Stomach (tissue), 9 donors: Measurements from ENCODE around the gene SLC6A18. TPM values are rescaled to one million over a fixed set of nuclear protein-coding genes. Genes with fewer than 3 reads are reported as not detected.

Experiments
- DNase-seq, 2 donors: peaks; one replicate each; pipeline versions ENCODE4 v3.0.0 to v3.0.0-alpha.2; 2013 to 2019
- H3K27ac ChIP-seq, 5 donors: fragments of 200-600 bp in 4 of 5; sonication (generic) in 4 of 5; one replicate each; pipeline ENCODE4 v1.5.1; 2013 to 2019; ENCODE audit warnings: mild to moderate bottlenecking in 1 of 5, moderate library complexity in 1 of 5
- H3K27me3 ChIP-seq, 3 donors: fragments of 200-600 bp; sonication (generic); one replicate each; pipeline ENCODE4 v1.5.1; 2017 to 2019; ENCODE audit warnings: mixed run types in 1 of 3
- H3K36me3 ChIP-seq, 4 donors: fragments of 200-600 bp; sonication (generic); 1 replicate in 3 of 4; 2 replicates in 1 of 4; pipeline ENCODE4 v1.5.1; 2016 to 2019
- H3K4me1 ChIP-seq, 4 donors: fragments of 200-600 bp; sonication (generic); one replicate each; pipeline ENCODE4 v1.5.1; 2016 to 2019
- H3K4me3 ChIP-seq, 4 donors: fragments of 200-600 bp; sonication (generic) in 3 of 4; one replicate each; pipeline ENCODE4 v1.5.1; 2016 to 2019; ENCODE audit warnings: mild to moderate bottlenecking in 1 of 4
- H3K9me3 ChIP-seq, 4 donors: fragments of 200-600 bp; sonication (generic); one replicate each; pipeline ENCODE4 v1.5.1; 2016 to 2019
- EP300 ChIP-seq: sonication (generic); formaldehyde crosslinking; IDR thresholded peaks from one replicate; pipeline ENCODE4 v1.6.1; 2017; ENCODE audit warnings: antibody characterized with exemption
- POLR2A ChIP-seq, 4 donors: fragments of 450-650 bp; IDR thresholded peaks; one replicate each; pipeline ENCODE4 v1.6.1; 2016; ENCODE audit warnings: antibody characterized with exemption in 4 of 4, control low read depth in 2 of 4, mild to moderate bottlenecking in 1 of 4, moderate library complexity in 1 of 4
- POLR2AphosphoS5 ChIP-seq, 3 donors: sonication (generic); formaldehyde crosslinking; IDR thresholded peaks; one replicate each; pipeline ENCODE4 v1.6.1; 2016; ENCODE audit warnings: antibody characterized with exemption in 3 of 3
- WGBS, 5 donors: extraction: QIAGEN DNeasy Blood & Tissue Kit in 3 of 5; methylation state at CpG; one replicate each; pipeline versions ENCODE4 v1.1.5 to v1.1.7; 2013 to 2018; 5-methylcytosine and 5-hydroxymethylcytosine counted together
- intact Hi-C: fragments of 100-400 bp; cut with DNase I; formaldehyde crosslinking; loops from one replicate; pipeline ENCODE4 v1.15.1; 2023; ENCODE audit warnings: low total_unique reads
- polyA plus RNA-seq, 3 donors: library from polyadenylated mRNA; stranded (reverse); fragments of 200-250 nt; gene quantifications; one replicate each; pipeline ENCODE4 v1.2.3, GENCODE V29; 2013
- total RNA-seq, 5 donors: library from RNA; depleted of rRNA; stranded (reverse); fragments of >200 nt; gene quantifications; one replicate each; pipeline versions ENCODE4 v1.1.0 to v1.2.3, GENCODE V29; 2014 to 2016
- TF ChIP-seq, protein P1 (sequence below), 7 experiments: fragments of 450-650 bp in 4 of 7; fragments of 200-600 bp in 3 of 7; sonication (generic) in 3 of 7; IDR thresholded peaks; one replicate each; pipeline ENCODE4 v1.5.1; 2016 to 2019; ENCODE audit warnings: antibody characterized with exemption in 7 of 7, control low read depth in 2 of 7, mild to moderate bottlenecking in 1 of 7
- donor health status: healthy with polysubstance abuse.
- donor health status: Bipolar disorder and iron deficiency.
- donor health status: healthy.

The SLC6A18 gene
- total and polyA plus RNA-seq, 8 donors: not detected

DNA sequence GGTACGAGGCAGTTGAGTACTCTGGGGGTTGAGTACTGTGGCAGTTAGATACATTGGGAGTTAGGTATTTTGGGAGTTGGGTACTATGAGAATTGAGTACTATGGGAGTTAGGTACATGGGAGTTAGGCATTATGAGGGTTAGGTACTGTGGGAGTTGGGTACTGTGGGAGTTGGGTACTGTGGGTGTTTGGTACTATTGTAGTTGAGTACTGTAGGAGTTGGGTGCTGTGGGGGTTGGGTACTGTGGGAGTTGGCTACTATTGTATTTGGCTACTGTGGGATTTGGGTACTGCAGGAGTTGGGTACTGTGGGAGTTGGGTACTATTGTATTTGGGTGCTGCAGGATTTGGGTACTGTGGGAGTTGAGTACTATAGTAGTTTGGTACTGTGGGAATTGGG, 28.6 kb upstream of the SLC6A18 start:
- no peaks in the 10 kb centered on the region for H3K9me3 ChIP-seq
- TF ChIP-seq EP300 (no peak), POLR2AphosphoS5 (IDR thresholded peaks at IDR 0.05) (no peak), POLR2A (IDR thresholded peaks at IDR 0.05) (no peak)
- TF ChIP-seq, protein P1, sequence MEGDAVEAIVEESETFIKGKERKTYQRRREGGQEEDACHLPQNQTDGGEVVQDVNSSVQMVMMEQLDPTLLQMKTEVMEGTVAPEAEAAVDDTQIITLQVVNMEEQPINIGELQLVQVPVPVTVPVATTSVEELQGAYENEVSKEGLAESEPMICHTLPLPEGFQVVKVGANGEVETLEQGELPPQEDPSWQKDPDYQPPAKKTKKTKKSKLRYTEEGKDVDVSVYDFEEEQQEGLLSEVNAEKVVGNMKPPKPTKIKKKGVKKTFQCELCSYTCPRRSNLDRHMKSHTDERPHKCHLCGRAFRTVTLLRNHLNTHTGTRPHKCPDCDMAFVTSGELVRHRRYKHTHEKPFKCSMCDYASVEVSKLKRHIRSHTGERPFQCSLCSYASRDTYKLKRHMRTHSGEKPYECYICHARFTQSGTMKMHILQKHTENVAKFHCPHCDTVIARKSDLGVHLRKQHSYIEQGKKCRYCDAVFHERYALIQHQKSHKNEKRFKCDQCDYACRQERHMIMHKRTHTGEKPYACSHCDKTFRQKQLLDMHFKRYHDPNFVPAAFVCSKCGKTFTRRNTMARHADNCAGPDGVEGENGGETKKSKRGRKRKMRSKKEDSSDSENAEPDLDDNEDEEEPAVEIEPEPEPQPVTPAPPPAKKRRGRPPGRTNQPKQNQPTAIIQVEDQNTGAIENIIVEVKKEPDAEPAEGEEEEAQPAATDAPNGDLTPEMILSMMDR (IDR thresholded peaks at IDR 0.05): no peak
- peaks cover 0 to 72% (median 6%) of the 10 kb centered on the region in 3 donors for H3K27me3 ChIP-seq
- no peak for DNase-seq
- intact Hi-C loops: no loop called here
- H3K4me3 ChIP-seq: no peak overlapping the region
- H3K27ac ChIP-seq: no peak overlapping the region
- peaks cover 5 to 20% (median 18%) of the 10 kb centered on the region in 4 donors for H3K4me1 ChIP-seq
- no peaks in the 10 kb centered on the region for H3K36me3 ChIP-seq
- WGBS, 5 donors: 60 to 92% (median 84%) methylated on average over 1 of the region's 1 CpG

GRCh38 chr5:1197876-1198666, 27.1 kb upstream of the SLC6A18 start:
- intact Hi-C loops: no loop called here
- Histone ChIP-seq H3K36me3 (no peaks in the 10 kb centered on the region), H3K27me3 (peaks cover 0 to 85% (median 6%) of the 10 kb centered on the region in 3 donors), H3K9me3 (no peaks in the 10 kb centered on the region), H3K27ac (no peak overlapping the region), H3K4me3 (no peak overlapping the region), H3K4me1 (peaks cover 5 to 23% (median 18%) of the 10 kb centered on the region in 4 donors)
- no peak for DNase-seq
- TF ChIP-seq, protein P1 (IDR thresholded peaks at IDR 0.05): no peak
- TF ChIP-seq EP300: no peak
- no peak for TF ChIP-seq POLR2A (IDR thresholded peaks at IDR 0.05)
- no peak for TF ChIP-seq POLR2AphosphoS5 (IDR thresholded peaks at IDR 0.05)
- WGBS, 5 donors: 87 to 95% (median 92%) methylated on average over 7 of the region's 7 CpGs

DNA sequence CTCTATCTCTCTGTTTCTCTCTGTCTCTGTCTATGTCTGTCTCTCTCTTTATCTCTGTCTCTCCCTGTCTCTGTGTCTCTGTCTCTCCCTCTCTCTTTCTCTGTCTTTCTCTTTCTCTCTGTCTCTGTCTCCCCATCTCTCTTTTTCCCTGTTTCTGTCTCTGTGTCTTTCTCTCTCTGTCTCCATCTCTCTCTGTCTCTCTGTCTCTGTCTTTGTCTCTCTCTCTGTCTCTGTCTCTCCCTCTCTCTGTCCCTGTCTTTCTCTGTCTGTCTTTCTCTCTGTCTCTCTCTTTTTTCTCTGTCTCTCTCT, 25.9 kb upstream of the SLC6A18 start:
- H3K36me3 ChIP-seq: no peaks in the 10 kb centered on the region
- no peak overlapping the region for H3K27ac ChIP-seq
- peaks cover 0 to 94% (median 6%) of the 10 kb centered on the region in 3 donors for H3K27me3 ChIP-seq
- TF ChIP-seq POLR2A (IDR thresholded peaks at IDR 0.05) (no peak), POLR2AphosphoS5 (IDR thresholded peaks at IDR 0.05) (no peak), EP300 (no peak)
- TF ChIP-seq, protein P1 (IDR thresholded peaks at IDR 0.05): no peak
- DNase-seq: no peak
- intact Hi-C loops: no loop called here
- no peaks in the 10 kb centered on the region for H3K9me3 ChIP-seq
- peaks cover 5 to 23% (median 18%) of the 10 kb centered on the region in 4 donors for H3K4me1 ChIP-seq
- H3K4me3 ChIP-seq: no peak overlapping the region

- intact Hi-C loops: no loop called here
- no peaks in the 10 kb centered on the region for H3K36me3 ChIP-seq
- peaks cover 5 to 24% (median 23%) of the 10 kb centered on the region in 4 donors for H3K4me1 ChIP-seq
- TF ChIP-seq POLR2AphosphoS5 (IDR thresholded peaks at IDR 0.05) (no peak), EP300 (no peak), POLR2A (IDR thresholded peaks at IDR 0.05) (no peak)
- H3K27ac ChIP-seq: no peak overlapping the region
- 21 to 43% (median 27%) methylated on average over 22 to 26 of the region's 26 CpGs for WGBS, 5 donors
- peaks cover 0 to 96% (median 6%) of the 10 kb centered on the region in 3 donors for H3K27me3 ChIP-seq
- no peaks in the 10 kb centered on the region for H3K9me3 ChIP-seq
- no peak overlapping the region for H3K4me3 ChIP-seq
- peak in 1 of 2 donors; percentile 62 for DNase-seq
Measured at GRCh38 chr5:1199649-1200494, 25.3 kb upstream of the SLC6A18 start.
